Measurements from ENCODE around the gene ARID1A.

Gene ARID1A

GRCh38 chr1:26767714-26768113, 71.9 kb downstream of the ARID1A start:
- no peak for DNase-seq

- DNase-seq: no peak
Observed at GRCh38 chr1:26768755-26769154, 72.9 kb downstream of the ARID1A start.

DNA sequence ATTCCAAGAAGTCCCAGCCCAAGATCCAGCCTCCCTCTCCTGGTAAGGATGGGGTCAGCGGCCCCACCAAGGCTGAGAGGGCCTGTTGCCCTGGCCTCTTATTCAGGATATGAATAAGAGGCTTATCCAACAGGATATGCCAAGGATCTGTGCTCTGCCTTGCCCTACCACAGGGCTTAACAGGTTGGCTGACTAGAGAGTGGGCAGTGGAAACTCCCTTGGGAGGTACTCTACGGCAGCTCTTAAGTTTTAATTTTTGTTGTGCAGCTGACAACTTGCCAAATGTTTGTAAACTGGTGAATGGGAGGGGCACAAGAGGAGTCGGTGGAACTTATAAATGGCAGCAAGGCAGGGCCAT, 75.4 kb downstream of the ARID1A start:
- DNase-seq: no peak

GRCh38 chr1:26771643-26772321, 76.0 kb downstream of the ARID1A start:
- DNase-seq: no peak

GRCh38 chr1:26772687-26773086, 76.9 kb downstream of the ARID1A start:
- DNase-seq: no peak

GRCh38 chr1:26774462-26774861, 78.6 kb downstream of the ARID1A start:
- no peak for DNase-seq

DNA sequence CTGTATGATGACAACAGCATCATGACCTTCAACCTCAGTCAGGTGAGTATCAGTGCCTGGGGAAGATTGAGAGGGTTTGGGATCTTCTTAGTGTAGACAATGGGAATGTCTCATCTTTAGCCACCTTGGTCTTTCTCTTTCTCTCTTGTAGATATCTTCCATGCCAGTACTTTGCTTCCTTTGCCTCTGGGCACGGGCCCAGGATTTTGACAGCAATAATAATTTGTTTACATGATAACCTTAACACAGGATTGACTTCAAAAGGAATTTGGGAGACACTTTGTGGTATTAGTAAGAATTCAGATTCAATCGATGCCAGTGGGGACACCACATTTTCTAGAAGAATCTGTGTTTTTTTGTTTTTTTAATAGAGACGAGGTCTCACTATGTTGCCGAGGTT, 79.9 kb downstream of the ARID1A start:
- DNase-seq: no peak

DNA sequence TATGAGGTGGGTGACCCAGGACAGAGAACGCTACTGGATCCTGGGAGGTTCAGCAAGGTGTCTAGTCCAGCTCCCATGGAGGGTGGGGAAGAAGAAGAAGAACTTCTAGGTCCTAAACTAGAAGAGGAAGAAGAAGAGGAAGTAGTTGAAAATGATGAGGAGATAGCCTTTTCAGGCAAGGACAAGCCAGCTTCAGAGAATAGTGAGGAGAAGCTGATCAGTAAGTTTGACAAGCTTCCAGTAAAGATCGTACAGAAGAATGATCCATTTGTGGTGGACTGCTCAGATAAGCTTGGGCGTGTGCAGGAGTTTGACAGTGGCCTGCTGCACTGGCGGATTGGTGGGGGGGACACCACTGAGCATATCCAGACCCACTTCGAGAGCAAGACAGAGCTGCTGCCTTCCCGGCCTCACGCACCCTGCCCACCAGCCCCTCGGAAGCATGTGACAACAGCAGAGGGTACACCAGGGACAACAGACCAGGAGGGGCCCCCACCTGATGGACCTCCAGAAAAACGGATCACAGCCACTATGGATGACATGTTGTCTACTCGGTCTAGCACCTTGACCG, 83.4 kb downstream of the ARID1A start:
- DNase-seq: no peak

DNA sequence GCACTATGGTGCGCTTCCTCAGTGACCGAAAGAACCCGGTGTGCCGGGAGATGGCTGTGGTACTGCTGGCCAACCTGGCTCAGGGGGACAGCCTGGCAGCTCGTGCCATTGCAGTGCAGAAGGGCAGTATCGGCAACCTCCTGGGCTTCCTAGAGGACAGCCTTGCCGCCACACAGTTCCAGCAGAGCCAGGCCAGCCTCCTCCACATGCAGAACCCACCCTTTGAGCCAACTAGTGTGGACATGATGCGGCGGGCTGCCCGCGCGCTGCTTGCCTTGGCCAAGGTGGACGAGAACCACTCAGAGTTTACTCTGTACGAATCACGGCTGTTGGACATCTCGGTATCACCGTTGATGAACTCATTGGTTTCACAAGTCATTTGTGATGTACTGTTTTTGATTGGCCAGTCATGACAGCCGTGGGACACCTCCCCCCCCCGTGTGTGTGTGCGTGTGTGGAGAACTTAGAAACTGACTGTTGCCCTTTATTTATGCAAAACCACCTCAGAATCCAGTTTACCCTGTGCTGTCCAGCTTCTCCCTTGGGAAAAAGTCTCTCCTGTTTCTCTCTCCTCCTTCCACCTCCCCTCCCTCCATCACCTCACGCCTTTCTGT, 84.6 kb downstream of the ARID1A start:
- DNase-seq: no peak

GRCh38 chr1:26781206-26781825, 85.5 kb downstream of the ARID1A start:
- DNase-seq: no peak

- no peak for DNase-seq
Observed at GRCh38 chr1:26782521-26783212, 86.9 kb downstream of the ARID1A start.

DNA sequence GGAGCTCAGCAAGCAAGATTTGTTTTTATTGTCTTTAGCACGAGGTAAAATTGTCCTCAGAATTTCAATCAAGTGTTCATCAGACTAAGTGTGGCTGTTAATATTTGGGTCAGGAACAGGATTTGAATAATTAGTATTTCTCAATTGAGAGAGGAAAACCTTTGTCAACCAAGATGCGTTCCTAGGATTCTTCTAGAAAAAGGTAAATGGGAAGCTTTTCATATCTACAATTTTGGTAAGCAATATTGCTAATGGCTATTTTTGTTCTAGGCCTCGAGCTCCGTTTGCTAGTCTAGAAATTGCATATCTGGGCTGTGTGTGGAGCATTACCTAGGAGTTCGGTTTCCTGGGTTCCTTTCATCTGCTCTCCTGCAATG, 87.8 kb downstream of the ARID1A start:
- DNase-seq: no peak

DNA sequence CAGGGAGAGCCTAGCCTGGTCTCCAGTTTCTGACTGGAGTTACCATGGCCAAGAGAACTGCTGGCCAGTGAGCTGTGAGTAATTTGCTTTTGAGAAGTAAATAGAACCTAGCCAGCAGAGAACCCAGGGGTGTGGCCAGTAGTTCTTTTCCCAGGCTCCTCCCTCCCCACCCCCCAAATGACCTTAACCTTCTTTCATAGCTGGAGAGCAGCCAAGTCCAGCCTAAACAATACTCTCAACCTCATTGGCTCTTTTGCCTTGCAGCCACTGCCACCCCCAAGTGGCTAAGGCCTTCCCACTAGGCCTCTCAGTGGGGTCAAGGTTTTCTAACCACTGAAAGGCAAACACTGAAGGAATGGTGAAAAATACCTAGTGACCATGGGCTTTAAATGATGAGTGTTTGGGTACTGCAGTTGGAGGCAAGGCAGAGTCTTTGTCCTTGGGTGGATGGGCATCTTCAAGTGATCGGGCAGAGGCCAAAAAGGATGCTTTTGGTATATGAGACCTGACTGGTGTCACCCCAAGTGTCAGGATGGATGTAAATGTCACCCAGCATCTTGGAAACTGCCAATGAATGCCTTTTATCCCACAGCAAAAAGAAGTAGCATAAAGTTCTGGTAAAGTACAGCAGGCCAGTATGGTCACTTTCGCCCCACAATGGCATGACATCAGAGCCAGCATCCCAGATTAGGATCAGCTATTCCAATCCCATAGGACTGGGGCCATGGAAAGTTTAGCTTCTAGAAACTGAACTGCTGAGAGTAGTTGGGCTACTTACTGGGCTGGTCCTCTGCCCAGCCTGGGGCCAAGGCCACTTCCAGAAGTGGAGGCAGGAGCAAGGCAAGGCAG, 88.4 kb downstream of the ARID1A start:
- DNase-seq: no peak

DNA sequence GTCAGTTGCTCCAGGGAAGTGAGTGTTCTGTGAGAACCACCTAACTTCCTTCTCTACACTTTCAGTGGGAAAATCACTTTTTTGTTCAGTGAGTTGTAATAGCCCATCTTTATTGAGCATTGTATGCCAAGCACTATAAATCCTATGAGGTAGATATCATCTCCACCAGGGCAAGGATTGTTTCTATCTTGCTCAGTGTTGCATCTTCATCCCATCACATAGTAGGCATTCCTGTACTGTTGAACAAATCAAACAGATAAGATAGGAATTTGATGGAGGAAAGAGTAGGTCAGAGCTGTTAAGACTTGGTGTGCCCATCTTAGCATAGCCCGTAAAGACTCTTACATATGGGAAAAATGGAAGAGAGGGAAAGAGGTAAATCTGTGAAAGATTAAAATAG, 89.1 kb downstream of the ARID1A start:
- DNase-seq: no peak

DNA sequence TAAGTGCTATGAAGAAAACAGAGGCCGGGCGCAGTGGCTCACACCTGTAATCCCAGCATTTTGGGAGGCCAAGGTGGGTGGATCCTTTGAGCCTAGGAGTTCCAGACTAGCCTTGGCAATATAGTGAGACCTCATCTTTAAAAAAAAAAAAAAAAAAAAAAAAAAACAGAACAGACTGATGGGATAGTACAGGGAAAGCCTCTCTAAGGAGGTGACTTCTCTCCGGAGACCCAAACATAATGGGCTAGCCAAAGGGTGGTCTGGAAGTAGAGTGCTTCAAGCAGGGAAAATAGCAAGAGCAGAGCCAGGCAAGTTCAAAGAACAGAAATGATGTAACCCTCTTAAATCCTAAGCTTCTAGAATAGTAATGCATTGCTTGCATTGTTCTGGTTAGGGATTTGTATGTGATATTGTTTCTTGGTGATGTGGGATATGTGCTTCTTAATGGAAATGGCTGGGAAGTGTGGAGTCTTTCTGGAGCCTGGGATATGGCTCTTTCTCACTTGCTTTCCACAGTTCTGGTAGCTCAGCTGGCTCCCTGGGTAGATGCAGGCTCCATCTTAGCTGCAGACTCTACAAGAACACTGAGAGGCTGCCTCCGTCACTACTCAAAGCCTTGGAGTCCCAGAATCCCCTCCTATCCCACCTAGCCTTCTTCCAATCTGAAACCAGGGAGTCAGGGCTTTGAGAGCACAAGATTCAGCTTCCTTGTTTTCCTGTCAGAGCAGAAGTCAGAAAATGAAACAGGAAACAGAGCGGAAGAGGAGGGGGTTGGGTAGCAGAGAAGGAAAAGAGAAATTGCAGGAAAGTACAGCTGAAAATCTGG, 90.0 kb downstream of the ARID1A start:
- DNase-seq: no peak

DNA sequence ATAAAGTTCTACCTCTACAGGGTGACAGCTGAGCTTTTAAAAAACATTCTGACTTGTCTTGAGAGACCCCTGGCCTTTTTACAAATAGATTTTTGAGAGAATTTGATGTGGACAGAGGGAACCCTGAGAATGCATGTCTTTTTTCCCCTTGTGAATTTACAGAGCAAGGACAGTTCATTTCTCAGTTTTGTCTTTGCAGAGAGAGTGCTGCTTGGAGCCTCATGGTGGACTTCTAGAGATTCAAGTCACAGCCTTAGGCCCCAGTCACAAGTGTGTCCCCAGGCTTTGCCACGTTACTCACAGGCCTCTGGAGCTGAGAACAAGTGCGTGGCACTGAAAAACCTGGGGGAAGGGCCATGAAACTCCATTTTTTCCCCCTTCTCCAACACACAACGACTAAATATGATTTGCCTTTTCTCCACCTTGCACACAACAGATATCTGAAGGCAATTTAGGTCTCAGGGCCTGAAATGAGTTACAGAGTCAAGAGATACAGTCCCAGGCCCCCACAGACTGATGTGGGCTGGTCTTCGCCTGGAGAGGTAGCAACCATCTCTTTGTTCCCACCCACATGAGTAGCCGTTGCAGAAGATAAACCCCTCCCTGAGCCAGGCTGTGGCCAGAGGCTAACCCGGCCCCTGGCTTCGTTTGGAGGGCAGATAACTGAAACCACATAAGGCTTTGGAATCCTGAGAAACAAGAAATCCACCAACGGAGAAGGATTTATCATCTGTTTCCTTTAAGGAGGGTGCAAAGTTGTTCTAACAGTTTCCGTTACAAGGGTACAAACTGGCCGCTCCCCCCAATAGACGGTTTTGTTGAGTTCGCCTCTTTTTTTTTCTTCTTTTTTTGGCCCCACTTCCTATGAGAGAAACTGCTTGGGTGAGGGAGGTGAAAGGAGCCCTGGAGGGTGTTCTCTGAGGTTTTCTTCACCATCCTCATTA, 90.9 kb downstream of the ARID1A start:
- DNase-seq: peak; percentile 40

DNA sequence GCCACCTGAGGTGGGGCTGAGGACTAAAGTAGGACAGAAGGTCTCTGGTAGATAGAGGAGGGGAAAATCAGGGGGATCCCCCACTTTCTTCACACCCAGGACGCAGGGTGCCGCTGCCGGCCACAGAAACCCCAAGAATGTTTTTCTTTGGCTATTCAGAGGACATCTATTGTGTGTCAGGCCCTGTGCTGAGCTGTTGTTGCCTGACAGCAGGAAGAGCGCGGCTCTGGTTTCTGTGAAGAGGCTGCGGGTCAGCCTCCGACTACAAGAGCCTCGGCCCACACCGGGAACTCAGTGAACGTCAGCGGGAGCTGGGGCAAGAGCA, 91.5 kb downstream of the ARID1A start:
- DNase-seq: peak; percentile 77

GRCh38 chr1:26787706-26788514, 92.1 kb downstream of the ARID1A start, which contains the start of gene PIGV:
Gene PIGV, plus strand, starts transcription at chr1:26787950. Its CDS starts 2,866 bp downstream, at chr1:26790816.
- DNase-seq: peak; percentile 92

GRCh38 chr1:26788515-26788785, 92.6 kb downstream of the ARID1A start:
- no peak for DNase-seq

Measured in activated CD4-positive, CD25-positive, alpha-beta regulatory T cell treated with anti-CD3 and anti-CD28 coated beads, Interleukin-2, amount 50 U/mL, for 72 hours (primary cell).